ENCODE measurements around the gene OVAAL.

Gene OVAAL

DNA sequence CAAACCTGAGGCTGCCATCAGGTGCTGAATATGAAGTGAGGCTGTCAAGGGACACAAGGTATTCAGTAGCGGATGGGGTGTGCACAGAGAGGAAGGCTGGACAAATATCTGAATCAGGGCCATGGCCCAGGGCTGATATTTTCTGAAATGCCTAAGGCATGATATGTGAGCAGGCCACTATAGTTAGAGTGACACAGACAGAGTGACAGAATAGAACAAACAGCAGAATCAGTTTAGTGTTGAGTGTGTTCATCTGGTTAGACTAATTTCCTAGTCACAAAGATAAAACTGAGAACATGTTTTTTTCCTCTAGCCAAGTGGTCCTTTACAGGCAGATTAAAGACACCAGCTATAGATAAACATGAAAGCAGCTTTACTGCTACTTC is 3.9 kb downstream of the OVAAL start:
- H3K4me3 ChIP-seq (ENCODE audit: low read depth, low read length), result no peak overlapping the region
- TF ChIP-seq, protein P1, sequence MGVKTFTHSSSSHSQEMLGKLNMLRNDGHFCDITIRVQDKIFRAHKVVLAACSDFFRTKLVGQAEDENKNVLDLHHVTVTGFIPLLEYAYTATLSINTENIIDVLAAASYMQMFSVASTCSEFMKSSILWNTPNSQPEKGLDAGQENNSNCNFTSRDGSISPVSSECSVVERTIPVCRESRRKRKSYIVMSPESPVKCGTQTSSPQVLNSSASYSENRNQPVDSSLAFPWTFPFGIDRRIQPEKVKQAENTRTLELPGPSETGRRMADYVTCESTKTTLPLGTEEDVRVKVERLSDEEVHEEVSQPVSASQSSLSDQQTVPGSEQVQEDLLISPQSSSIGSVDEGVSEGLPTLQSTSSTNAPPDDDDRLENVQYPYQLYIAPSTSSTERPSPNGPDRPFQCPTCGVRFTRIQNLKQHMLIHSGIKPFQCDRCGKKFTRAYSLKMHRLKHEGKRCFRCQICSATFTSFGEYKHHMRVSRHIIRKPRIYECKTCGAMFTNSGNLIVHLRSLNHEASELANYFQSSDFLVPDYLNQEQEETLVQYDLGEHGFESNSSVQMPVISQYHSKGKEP (tag by site-specific recombination; IDR thresholded peaks at IDR 0.05), result no peak
- no peak for TF ChIP-seq GLI2 (tag by site-specific recombination; IDR thresholded peaks at IDR 0.05; ENCODE audit: borderline replicate concordance, low read depth)
- TF ChIP-seq, protein P2, sequence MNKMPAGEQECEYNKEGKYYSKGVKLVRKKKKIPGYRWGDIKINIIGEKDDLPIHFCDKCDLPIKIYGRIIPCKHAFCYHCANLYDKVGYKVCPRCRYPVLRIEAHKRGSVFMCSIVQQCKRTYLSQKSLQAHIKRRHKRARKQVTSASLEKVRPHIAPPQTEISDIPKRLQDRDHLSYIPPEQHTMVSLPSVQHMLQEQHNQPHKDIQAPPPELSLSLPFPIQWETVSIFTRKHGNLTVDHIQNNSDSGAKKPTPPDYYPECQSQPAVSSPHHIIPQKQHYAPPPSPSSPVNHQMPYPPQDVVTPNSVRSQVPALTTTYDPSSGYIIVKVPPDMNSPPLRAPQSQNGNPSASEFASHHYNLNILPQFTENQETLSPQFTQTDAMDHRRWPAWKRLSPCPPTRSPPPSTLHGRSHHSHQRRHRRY (tag by site-specific recombination; IDR thresholded peaks at IDR 0.05), result no peak
- no peaks in the 10 kb centered on the region for H3K4me1 ChIP-seq (ENCODE audit: control insufficient read depth, insufficient read depth, low read length)
- no peaks in the 10 kb centered on the region for H3K9me3 ChIP-seq (ENCODE audit: control insufficient read depth, insufficient read depth, low read depth, low read length)
- ChIA-PET POLR2A (no interaction called here), CTCF (interaction anchor here (0.9 kb wide), 1 partner anchor 14 kb away, joined by 4 read pairs; no protein-coding TSS in a partner anchor)
- no peak overlapping the region for H3K27ac ChIP-seq (ENCODE audit: extremely low read depth, low read depth, low read length)
- no peaks in the 10 kb centered on the region for H3K36me3 ChIP-seq (ENCODE audit: control insufficient read depth in 2 of 2, insufficient read depth in 1 of 2, low read length in 2 of 2)

DNA sequence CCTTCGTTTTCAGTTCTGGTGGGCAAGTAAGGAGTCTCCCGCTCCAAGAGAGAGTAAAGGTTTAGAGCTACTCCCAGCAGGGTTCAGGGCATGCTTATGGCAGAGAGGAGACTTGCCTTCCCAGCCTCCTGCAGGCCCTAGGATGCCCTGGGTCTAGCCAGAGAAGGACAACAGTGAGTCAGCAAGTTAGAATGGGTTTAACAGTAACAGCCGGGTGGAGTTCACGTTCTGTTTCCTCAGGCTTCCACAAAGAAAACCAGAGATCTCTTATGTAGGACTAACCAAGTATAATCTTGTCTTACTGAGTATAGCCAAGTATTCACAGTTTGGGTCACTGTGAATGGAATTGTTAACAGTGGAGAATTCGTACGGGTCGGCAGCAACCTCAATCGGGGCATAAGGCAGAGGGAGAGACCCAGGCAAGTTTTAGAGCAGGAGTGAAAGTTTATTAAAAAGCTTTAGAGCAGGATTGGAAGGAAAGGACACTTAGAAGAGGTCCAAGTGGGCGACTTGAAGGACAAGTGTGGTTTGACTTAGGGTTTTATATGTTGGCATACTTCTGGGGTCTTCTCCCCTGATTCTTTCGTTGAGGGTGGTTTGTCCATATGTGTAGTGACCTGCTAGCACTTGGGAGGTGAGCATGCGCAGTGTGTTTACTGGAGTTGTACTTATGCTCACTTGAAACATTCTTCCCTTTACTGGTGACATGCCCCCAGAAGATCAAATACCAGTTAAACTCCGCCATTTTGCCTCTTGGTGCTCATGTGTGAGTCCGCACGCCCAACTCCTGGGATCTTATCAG is 4.5 kb downstream of the OVAAL start:
- TF ChIP-seq ZNF600 (tag by site-specific recombination; IDR thresholded peaks at IDR 0.05), result no peak
- TF ChIP-seq ZNF514 (tag by site-specific recombination; IDR thresholded peaks at IDR 0.05), result no peak
- TF ChIP-seq BCL11A (tag by site-specific recombination; IDR thresholded peaks at IDR 0.05; ENCODE audit: low read depth), result no peak
- no peak for TF ChIP-seq ZSCAN16 (tag by site-specific recombination; IDR thresholded peaks at IDR 0.05)
- TF ChIP-seq ZNF184 (tag by site-specific recombination; IDR thresholded peaks at IDR 0.05), result no peak
- TF ChIP-seq ZNF341 (tag by site-specific recombination; IDR thresholded peaks at IDR 0.05; ENCODE audit: low read depth), result no peak
- no peak for TF ChIP-seq ZNF707 (tag by site-specific recombination; IDR thresholded peaks at IDR 0.05)
- TF ChIP-seq SP7 (tag by site-specific recombination; IDR thresholded peaks at IDR 0.05), result no peak
- no peak for TF ChIP-seq ZNF654 (tag by site-specific recombination; IDR thresholded peaks at IDR 0.05; ENCODE audit: low read depth)
- TF ChIP-seq ZNF629 (tag by site-specific recombination; IDR thresholded peaks at IDR 0.05), result no peak
- TF ChIP-seq ZNF16 (tag by site-specific recombination; IDR thresholded peaks at IDR 0.05; ENCODE audit: low read depth), result no peak
- no peak overlapping the region for H3K27ac ChIP-seq (ENCODE audit: extremely low read depth, low read depth, low read length)
- no peaks in the 10 kb centered on the region for H3K36me3 ChIP-seq (ENCODE audit: control insufficient read depth in 2 of 2, insufficient read depth in 1 of 2, low read length in 2 of 2)
- ChIA-PET CTCF (interaction anchor here (0.9 kb wide), 1 partner anchor 14 kb away, joined by 4 read pairs; no protein-coding TSS in a partner anchor), POLR2A (no interaction called here)
- no peaks in the 10 kb centered on the region for H3K9me3 ChIP-seq (ENCODE audit: control insufficient read depth, insufficient read depth, low read depth, low read length)
- H3K4me1 ChIP-seq (ENCODE audit: control insufficient read depth, insufficient read depth, low read length), result no peaks in the 10 kb centered on the region
- H3K4me3 ChIP-seq (ENCODE audit: low read depth, low read length), result no peak overlapping the region

DNA sequence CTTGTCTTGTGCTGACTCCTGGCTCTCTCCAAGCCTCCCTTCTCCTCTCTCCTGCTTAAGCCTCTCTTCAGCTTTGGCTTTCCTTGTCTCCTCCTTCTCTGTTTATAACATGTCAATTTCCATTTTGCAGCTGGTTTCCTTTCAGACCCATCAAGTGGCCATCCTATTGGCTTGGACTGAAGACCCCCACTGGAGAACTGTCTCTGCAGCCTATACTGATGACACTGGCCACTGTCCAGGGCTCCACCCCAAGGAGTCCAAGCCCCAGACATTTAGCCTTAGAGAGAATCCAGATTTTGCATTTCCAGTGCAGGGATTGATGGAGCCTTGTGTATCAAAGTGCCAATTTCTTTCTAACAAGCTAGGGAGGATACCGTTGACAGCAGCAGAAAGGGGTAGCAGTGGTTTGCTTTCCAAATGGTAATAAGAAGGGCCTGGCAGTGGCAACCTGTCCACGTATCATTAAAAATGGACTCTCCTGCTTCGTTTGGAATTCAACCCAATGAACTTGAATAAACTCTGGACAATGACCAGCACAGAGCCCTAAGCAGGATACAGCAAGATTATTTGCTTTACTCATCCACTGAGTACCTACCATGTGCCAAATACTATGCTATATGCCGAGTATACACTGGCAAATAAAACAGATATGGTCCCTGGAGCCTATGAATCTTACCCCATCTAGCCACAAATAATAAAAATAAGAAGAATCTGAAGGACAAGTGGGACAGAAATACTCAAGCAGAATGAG is 6.5 kb downstream of the OVAAL start:
- no peak overlapping the region for H3K4me3 ChIP-seq (ENCODE audit: low read depth, low read length)
- no peak for TF ChIP-seq SP3 (tag by site-specific recombination; IDR thresholded peaks at IDR 0.05)
- TF ChIP-seq, protein P3, sequence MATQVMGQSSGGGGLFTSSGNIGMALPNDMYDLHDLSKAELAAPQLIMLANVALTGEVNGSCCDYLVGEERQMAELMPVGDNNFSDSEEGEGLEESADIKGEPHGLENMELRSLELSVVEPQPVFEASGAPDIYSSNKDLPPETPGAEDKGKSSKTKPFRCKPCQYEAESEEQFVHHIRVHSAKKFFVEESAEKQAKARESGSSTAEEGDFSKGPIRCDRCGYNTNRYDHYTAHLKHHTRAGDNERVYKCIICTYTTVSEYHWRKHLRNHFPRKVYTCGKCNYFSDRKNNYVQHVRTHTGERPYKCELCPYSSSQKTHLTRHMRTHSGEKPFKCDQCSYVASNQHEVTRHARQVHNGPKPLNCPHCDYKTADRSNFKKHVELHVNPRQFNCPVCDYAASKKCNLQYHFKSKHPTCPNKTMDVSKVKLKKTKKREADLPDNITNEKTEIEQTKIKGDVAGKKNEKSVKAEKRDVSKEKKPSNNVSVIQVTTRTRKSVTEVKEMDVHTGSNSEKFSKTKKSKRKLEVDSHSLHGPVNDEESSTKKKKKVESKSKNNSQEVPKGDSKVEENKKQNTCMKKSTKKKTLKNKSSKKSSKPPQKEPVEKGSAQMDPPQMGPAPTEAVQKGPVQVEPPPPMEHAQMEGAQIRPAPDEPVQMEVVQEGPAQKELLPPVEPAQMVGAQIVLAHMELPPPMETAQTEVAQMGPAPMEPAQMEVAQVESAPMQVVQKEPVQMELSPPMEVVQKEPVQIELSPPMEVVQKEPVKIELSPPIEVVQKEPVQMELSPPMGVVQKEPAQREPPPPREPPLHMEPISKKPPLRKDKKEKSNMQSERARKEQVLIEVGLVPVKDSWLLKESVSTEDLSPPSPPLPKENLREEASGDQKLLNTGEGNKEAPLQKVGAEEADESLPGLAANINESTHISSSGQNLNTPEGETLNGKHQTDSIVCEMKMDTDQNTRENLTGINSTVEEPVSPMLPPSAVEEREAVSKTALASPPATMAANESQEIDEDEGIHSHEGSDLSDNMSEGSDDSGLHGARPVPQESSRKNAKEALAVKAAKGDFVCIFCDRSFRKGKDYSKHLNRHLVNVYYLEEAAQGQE (tag by site-specific recombination; IDR thresholded peaks at IDR 0.05), result no peak
- TF ChIP-seq ZBTB17 (tag by site-specific recombination; IDR thresholded peaks at IDR 0.05), result no peak
- no peak for TF ChIP-seq ZNF146 (tag by site-specific recombination; IDR thresholded peaks at IDR 0.05)
- no peak for TF ChIP-seq ZNF140 (tag by site-specific recombination; IDR thresholded peaks at IDR 0.05)
- no peak for TF ChIP-seq ZNF610 (tag by site-specific recombination; IDR thresholded peaks at IDR 0.05; ENCODE audit: borderline replicate concordance)
- TF ChIP-seq ZBTB20 (tag by site-specific recombination; IDR thresholded peaks at IDR 0.05), result no peak
- no peak for TF ChIP-seq SALL2 (tag by site-specific recombination; IDR thresholded peaks at IDR 0.05; ENCODE audit: borderline replicate concordance)
- CTCF ChIA-PET, result interaction anchor here (1.1 kb wide), 1 partner anchor 32 kb away, joined by 3 read pairs; no protein-coding TSS in a partner anchor
- H3K27ac ChIP-seq (ENCODE audit: extremely low read depth, low read depth, low read length), result no peak overlapping the region
- POLR2A ChIA-PET, result no interaction called here
- H3K4me1 ChIP-seq (ENCODE audit: control insufficient read depth, insufficient read depth, low read length), result no peaks in the 10 kb centered on the region
- no peaks in the 10 kb centered on the region for H3K9me3 ChIP-seq (ENCODE audit: control insufficient read depth, insufficient read depth, low read depth, low read length)
- no peaks in the 10 kb centered on the region for H3K36me3 ChIP-seq (ENCODE audit: control insufficient read depth in 2 of 2, insufficient read depth in 1 of 2, low read length in 2 of 2)
